HG03135 (cell line): ENCODE data around the gene PLA2G4E.

ENCODE experiments used
- ATAC-seq: cut with Tn5 transposase; IDR thresholded peaks from one replicate; pipeline ENCODE4 v1.9.1; 2021; ENCODE audit warnings: mild to moderate bottlenecking, moderate library complexity; ENCODE audit not compliant: unreplicated experiment

The PLA2G4E gene, protein sequence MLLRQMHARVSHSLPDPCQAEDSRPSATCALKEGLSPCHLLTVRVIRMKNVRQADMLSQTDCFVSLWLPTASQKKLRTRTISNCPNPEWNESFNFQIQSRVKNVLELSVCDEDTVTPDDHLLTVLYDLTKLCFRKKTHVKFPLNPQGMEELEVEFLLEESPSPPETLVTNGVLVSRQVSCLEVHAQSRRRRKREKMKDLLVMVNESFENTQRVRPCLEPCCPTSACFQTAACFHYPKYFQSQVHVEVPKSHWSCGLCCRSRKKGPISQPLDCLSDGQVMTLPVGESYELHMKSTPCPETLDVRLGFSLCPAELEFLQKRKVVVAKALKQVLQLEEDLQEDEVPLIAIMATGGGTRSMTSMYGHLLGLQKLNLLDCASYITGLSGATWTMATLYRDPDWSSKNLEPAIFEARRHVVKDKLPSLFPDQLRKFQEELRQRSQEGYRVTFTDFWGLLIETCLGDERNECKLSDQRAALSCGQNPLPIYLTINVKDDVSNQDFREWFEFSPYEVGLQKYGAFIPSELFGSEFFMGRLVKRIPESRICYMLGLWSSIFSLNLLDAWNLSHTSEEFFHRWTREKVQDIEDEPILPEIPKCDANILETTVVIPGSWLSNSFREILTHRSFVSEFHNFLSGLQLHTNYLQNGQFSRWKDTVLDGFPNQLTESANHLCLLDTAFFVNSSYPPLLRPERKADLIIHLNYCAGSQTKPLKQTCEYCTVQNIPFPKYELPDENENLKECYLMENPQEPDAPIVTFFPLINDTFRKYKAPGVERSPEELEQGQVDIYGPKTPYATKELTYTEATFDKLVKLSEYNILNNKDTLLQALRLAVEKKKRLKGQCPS

DNA sequence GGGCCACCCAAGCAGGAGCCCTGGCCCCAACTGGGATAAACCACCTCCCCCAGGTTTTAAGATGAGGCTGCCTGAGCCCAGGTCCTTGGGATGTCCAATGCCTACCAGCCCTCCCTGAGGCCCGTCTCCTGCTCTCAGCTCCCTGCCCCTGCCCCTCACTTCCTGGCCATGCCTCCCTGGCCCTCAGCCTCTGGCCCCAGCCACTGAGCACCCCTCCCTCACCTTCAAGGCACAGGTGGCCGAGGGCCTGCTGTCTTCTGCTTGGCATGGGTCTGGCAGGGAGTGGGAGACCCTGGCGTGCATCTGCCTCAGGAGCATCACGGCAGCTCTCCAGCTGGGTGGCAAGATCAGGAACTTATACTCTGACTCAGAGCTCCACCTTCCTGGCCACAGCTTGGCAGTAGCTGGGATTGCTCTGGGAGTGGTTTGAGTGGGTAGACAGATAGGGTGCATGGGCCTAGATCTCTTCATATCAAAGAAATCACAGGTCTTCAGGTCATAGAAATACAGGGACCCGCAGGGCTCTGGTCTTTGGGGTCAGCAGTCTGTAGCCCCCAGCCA is at the start of gene PLA2G4E:
TSS of gene PLA2G4E (minus strand) at position 330 of the 561 bp plus-strand sequence. CDS start at position 318, 12 bp downstream.
- ATAC-seq = no peak

DNA sequence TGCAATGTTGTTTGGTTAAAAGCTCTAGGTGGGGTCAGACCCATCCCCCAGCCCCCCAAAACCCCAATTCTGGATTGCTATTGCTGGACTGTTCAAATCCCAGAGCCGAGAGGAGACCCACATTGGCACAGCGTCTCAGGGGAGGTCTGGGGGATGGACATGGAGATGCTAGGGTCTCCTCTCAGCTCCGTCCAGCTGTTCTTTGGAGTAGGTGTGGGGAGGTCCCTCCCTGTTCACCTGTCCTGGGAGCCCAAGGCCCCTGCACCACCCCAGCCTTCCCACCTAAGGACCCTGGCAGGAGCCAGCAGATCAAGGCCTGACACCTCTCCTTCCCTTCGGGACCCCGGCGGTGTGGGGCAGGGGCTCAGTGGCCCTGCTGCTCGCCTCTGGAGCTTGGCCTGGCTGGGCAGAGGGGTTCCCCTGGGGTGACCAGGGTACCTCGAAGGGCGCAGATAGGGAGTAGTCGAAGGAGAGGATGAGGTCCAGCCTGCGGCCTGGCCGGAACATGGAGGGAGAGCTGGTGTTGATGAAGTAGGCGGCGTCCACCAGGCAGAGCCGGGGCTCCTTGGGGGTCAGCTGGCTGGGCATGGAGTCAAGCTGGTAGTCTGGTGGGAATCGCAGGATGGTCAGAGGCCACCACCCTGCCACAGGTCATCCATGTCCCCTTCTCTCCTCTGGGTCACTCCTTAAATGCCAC is 49.6 kb upstream of the PLA2G4E start:
- ATAC-seq = no peak

DNA sequence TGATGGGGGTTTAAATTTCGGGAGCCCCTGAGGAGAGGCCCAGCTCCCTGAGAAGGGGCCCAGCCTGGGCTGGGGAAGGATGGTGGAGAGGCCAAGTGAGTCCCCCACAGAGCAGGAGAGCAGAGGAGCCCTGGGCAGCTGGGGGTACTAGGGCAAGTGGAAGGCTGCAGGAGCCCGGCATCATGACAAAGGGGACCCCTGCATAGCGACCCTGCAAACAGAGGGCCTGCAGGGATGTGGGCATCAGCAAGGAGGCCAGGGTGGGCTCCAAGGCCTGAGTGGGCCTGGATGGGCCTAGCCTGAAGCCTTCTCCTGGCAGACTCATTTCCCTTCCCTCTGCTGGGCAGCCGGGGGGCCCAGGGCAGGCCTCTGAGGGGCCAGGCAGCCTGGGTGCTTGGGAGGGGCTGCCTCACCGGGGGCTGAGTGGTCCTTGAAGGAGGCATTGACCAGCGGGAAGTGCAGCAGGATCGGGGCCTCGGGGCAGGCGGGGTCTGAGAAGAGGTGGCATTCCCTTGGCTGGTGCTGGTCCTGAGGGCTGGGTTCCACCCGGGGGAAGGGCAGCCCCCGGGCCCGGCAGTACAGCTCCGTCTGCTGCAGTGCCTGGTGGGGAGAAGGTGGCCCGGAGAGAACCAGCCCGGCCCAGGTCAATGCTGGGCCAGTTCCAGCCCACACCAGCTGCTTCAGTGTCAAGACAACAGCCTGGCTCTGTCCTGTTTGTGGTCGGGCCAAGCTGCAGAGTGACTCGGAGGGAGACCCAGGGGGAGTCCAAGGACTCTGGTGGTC is 48.8 kb upstream of the PLA2G4E start:
- no peak for ATAC-seq

DNA sequence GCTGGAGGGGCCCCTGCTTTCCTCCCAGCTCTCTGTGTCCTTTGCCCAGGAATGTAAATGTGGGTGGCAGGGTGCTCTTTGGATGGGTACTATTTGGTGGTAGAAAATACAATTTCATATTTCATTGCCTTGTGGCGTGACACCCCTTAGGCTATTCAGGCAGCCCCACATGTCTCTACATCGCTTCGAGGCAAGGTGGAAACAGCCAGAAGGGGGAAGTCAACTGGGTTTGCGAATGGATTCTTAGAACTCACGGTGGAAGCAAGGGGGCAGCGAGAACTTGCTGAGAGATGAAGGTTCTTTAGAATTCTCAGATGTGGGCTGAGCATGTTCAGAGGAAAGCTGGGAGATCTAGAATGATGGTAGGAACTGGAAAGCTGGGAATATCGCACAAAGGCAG is 48.2 kb upstream of the PLA2G4E start:
- no peak for ATAC-seq

DNA sequence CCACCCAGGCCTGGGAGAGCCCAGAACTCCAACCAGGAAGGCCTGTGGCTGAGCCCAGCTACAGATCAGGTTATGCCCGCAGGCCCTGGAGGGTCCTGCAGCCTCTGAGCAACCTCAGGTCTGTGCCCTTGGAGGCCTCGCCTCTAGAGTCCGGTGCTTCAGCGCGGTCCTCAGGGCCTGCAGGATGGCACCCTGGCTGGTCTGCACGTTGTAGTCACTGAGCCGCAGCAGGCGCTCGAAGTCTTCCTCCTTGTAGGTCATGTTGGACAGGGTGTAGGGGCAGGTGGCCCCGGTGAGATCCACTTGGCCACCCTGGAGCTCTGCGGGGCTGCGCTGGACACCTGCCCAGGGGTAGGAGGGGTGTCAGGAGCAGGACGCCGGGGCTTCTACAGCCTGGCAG is 47.8 kb upstream of the PLA2G4E start:
- ATAC-seq = no peak

DNA sequence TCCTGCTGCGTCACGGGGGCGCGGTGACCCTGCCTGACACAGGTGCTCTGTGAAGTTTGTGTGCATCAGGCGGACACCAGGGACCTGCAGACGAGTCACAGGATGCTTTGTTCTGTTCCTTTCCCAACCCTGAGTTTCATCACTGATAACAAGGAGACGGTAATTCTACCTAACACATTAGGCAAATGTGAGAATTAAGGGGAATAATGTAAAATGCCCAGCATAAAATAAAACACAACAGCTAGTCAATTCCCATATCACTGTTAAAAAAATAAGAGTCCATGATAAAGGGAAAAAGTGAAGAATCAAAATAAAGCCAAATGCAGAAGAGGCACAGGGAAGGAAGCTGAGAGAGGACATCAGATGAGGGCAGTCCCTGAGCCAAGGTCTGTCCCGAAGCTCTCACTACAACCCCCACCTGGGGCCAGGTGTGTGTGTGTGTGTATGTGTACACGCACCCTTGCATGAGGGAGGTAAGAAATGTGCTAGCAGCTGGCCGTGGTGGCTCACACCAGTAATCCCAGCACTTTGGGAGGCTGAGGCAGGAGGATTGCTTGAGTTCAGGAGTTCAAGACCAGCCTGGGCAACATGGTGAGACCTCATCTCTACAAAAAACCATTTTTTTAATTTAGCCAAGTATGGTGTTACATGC is 46.0 kb upstream of the PLA2G4E start:
- ATAC-seq = no peak

DNA sequence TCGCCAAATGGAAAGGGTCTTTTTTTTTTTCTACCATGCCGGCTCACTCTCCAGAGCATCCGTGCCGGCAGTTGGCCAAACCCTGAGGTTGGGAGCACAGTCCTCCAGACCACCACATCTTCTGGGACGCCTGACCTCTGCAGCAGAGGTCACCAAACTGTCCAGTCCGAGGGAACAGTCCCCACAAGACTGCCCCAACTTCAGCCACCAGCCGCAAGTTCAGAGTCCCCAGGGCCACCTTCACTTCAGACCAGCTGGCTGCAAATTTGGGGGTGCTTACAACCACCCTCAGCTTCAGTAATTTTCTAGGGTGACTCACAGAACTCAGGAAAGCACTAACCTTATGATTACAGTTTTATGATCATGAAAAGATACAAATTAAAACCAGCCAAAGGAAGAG is 44.6 kb upstream of the PLA2G4E start:
- no peak for ATAC-seq

DNA sequence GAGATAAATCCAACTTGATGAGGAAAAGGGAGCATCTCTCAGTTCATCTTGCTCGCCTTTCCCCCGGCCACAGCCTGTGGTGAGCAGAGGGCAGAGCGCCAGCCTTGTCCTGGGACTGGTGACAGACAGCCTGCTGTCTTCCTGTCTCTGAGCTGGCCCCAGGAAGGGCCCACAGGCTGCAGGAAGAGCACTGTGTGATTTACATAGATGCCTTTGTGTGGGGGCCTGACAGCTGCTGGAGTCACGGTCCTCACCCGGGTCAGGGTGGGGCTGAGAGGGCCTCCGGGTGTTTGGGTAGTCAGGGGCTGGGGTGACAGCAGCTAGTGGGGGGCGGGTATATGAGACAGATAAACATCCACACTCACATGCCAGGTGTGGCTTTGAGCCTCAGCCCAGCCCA is 44.2 kb upstream of the PLA2G4E start:
- no peak for ATAC-seq

DNA sequence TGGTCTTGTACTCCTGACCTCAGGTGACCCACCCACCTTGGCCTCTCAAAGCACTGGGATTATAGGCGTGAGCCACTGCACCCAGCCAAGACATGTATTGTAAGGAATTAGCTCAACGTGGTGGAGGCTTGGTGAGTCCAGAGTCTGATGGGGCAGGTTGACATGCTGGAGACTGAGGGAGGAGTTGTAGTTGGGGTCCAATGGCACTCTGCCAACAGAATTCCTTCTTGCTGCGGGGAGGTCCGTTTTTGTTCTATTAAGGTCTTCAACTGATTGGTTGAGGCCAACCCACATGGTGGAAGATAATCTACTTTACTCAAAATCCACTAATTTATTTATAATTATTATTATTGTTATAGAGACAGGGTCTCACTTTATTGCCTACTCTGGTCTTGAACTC is 43.4 kb upstream of the PLA2G4E start:
- no peak for ATAC-seq

DNA sequence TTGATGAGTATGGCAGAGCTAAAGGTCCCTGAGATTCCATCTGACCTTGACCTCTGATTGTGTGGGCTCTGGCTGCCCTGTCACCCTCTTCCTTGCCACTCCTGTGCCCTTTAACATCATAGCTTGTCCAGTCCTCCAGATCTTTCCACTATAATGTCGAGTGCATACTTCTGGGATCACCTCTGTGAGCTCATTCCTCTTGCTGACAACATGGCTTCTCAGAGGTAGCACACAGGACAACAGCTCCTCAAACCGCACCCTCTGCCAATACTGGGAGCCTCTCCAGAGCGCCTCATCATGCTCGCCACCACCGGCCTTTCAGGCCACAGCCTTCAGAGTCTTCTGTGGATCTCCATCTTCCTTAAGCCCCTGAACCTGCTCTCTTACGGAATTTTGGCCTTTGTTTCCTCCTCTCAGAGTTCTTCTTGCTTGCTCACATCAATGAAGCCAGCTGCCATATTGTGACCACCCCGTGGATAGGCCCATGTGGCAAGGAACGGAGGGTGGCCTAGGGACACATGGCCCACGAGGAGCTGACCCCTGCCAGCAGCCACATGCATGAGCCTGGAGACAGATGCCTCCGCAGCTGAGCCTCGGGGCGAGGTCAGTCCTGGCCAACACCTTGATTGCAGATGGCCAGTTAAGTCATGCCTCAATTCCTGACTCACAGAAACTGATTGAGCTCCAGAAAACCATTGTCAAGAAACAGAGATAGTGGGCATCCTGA is 42.4 kb upstream of the PLA2G4E start:
- no peak for ATAC-seq

DNA sequence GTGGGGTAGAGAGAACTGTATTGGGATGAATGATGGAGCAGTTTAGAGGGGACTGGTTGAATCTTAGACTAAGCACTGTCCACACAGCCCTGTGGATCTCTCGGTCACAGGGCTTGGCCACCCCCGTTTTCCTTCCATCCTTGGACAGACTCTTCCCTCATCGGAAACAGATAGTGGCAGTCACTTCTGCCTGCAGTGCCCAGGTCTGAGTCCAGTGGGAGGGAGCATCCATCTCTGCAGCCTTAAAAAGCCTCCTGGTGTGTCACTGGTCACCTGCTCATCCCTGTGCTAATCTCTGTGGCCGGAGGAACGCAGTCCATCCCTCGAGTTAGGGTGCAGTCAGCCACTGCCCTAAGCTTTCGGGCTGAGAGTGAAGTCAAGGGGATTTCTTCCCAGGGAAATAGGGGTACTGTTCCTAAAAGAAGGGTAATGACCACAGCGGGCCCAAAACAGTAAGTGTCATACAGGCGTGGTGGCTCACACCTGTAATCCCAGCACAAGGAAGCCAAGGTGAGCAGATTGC is 41.5 kb upstream of the PLA2G4E start:
- no peak for ATAC-seq

DNA sequence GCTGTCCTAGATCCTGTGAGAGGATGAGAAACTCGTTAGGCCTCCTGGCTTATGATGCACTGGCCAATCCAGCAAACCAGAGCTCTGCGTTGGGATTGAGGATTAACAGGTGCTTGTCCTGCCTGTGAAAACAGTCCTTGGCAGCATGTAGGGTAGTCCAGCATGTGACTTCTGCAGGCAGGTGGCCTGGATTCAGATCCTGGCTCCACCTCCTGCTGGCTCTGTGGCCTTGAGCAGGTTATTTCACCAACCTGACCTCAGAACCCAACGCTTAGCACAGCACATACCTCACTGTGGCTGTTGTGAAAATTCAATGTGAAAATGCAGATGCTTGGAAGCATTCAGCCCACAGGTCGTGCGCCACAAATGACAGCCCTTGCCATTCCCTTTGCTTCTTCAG is 40.0 kb upstream of the PLA2G4E start:
- ATAC-seq = no peak

DNA sequence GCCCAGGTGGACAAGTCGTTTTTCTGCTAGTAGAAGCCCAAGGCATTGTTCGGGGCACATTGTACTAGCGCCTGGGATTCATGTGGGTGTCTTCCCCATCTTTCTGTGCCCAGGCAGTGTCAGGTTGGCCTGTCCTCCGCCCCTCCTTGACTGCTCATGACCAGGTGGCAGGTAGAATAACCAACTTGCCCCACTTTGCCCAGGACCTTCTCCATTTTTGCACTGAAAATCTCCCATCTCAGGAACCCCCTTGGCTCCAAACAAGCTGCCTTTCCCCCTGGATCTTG is 39.6 kb upstream of the PLA2G4E start:
- no peak for ATAC-seq

DNA sequence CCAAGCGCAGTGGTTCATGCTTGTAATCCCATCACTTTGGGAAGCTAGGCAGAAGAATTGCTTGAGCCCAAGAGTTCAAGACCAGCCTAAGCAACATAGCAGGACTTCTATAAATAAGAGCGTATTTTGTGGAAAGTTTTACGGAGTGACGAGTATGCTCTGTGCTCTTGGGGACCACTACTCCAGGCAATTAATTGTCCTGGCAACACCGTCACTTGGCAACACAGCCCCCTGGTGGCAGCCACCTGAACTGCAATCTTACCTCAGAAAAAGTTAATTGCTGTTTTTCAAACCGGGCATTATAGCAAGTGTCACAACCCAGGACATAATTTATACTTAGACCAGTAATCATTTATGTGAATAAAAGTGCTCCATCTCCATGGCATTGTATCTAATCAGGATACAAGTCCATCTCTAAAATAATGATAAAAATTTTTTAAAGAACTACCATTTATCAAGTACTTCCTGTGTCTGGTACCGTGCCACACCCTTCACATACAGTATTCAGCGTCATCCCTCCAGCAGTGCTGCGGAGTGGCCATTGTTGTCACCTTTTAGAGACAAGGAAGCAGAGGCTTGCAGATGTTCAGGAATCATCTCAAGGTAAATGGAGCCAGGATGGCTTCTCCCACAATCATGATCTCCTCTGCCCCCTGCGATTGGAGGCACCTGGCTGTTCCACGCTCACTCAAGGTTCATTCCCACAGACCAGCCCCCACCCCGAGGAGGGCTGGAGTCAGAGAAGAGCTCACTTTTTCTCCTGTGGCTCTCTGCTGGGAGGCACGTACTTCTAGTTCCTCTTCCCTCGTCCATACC is 39.0 kb upstream of the PLA2G4E start:
- no peak for ATAC-seq

DNA sequence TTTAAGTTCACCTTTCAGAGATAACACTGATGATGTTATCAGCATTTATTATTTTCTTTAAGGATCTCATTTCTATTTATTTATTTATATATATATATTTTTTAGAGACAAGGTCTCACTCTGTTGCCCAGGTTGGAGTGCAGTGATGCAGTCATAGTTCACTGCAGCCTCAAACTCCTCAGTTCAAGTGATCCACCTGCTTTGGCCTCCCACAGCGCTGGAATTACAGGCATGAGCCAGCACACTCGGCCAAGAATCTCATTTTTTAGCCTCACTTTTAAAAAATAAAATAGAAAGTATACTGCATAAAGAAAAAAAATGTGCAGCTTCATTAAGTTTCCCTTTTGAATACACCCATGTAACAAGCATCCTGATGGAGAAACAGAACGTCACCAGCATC is 37.9 kb upstream of the PLA2G4E start:
- ATAC-seq = no peak

DNA sequence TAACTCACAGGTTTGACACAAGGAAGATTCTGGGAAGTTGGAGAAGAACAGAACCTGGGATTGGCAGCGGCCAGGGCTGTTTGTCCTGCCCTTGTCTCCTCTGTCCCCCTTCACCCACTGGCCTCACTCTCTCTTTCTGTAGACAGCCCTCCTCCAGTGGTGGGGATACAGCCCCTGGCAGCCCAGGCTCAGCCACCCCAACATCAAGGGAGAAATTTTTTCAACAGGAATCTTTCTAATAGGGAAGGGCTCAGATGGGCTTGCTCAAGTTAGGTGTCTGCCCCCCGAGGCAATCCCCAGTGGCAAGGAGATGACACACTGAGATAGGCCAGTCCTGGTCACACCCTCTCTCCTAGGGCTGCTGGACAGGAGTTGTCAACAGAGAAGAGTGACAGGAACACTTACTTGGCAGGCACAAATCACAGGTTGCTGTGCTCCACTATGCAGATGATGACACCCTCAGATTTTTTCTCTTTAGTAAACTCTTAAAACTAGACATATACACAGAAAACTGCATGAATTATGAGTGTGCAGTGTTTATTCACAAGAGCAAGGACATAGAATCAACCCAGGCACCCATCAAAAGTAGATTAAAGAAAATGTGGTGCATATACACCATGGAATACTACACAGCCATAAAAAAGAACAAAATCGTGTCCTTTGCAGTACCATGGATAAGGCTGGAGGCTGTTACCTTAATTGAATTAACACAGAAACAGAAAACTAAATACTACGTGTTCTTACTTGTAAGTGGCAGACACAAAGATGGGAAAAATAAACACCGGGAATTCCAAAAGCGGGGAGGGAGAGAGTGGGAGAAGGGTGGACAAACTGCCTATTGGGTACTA is 37.2 kb upstream of the PLA2G4E start:
- no peak for ATAC-seq

DNA sequence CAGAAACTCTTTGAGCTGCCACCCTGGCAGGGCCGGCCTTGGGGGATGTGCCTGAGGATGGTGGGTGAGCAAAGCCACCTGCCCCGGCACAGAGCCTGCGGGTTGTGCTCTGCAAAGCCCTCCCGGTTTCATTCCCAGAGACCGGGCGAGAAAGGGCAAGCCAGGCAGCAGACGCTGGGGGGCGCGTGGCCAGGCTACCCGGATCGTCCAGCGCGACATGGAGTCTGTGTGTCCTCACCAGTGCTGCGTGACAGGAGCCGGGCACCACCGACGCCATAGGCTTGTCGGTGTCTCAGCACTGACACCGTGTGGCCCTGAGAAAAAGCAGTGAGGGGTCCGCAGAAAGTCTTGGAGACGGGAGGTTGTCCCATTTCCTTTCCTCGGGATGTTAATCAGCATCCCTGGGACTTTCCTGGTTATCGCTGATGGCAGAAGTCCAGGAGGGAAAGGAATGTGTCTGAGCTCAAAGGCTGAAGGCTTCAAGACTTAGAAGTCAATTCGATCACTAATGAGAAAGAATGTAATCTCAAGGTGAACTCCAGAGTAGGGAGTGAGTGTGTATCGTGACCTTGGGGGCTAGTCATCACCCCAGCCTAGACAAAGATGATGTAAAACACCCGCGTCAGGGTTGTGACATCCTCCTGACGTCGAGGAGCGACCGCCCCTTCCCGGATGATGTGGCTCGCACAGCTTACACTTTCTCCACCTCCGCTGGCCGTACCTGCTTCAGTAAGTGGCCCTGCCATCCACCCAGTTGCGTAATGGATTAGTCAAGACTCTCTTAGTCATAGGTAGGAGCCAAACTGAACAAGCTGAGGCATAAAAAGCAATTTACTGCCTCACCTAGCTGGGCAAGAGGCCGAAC is 36.3 kb upstream of the PLA2G4E start:
- no peak for ATAC-seq
